NT2/D1 (cell line): ENCODE measurements around the gene FIGNL1.

Experiments used
- DNase-seq: peaks from one replicate; pipeline ENCODE4 v3.0.0-alpha.2; 2011; ENCODE audit warnings: low read depth, low spot score
- H3K27me3 ChIP-seq: 2 replicates; pipeline ENCODE4 v1.6.0; 2011; ENCODE audit warnings: mild to moderate bottlenecking; ENCODE audit not compliant: insufficient read length, insufficient read depth
- H3K36me3 ChIP-seq: 2 replicates; pipeline ENCODE4 v1.6.1; 2011; ENCODE audit warnings: mild to moderate bottlenecking, low read length, mixed read lengths; ENCODE audit not compliant: insufficient read depth, insufficient read length
- H3K4me1 ChIP-seq: 2 replicates; pipeline ENCODE4 v1.5.1; 2011; ENCODE audit not compliant: insufficient read depth, insufficient read length
- H3K4me3 ChIP-seq: 2 replicates; pipeline ENCODE4 v1.5.1; 2011; ENCODE audit warnings: low read depth; ENCODE audit not compliant: insufficient read length
- H3K9ac ChIP-seq: 2 replicates; pipeline ENCODE4 v1.6.0; 2011; ENCODE audit warnings: low read depth; ENCODE audit not compliant: insufficient read length
- H3K9me3 ChIP-seq: 2 replicates; pipeline ENCODE4 v1.5.1; 2011; ENCODE audit warnings: mild to moderate bottlenecking, low read length; ENCODE audit not compliant: insufficient read depth
- SUZ12 ChIP-seq: IDR thresholded peaks from 2 replicates; pipeline ENCODE4 v1.6.1; 2011; ENCODE audit not compliant: insufficient read length, insufficient read depth; ENCODE audit errors: extremely low read depth
- YY1 ChIP-seq: IDR thresholded peaks from 2 replicates; pipeline ENCODE4 v1.6.1; 2011; ENCODE audit not compliant: insufficient read length, insufficient read depth
- ZNF274 ChIP-seq: IDR thresholded peaks from 2 replicates; pipeline ENCODE4 v1.6.1; 2011; ENCODE audit warnings: mild to moderate bottlenecking, low read depth, low read length

Gene FIGNL1

DNA sequence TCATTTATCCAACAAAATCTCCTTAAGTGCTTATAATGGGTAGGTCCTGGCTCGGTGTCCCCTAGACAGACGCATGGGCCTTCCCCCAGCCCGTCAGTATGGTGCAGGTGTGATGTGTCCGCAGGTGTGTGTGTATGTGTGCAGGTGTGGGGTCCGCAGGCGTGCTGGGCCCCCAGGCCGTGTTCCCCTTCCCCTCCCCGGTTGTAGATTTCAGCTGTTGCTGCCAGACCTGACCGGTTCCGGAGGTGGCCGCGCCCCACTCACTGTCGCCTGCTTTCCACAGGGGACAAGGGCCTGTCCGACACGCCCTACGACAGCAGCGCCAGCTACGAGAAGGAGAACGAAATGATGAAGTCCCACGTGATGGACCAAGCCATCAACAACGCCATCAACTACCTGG, 50.5 kb downstream of the FIGNL1 start:
- H3K9ac ChIP-seq: no peak overlapping the region
- TF ChIP-seq ZNF274 (no peak), SUZ12 (no peak), YY1 (no peak)

DNA sequence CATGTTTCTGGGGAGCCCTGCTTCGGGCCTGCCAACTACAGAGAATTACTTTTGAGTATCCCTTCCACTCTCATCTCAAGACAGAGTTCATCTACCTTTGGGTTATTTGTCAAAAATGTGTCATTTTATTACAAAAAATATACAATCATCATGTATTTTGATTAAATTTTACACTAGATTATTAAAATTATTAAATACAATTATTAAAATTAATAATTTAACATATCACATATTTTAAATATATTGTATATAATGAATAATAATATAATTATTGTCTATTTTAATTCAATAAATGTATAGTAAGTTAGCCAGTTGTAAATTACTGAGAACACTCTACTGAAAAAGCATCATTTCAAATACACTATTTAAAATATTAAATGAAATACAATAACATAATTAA, 50.9 kb downstream of the FIGNL1 start:
- H3K4me1 ChIP-seq: no peaks in the 10 kb centered on the region
- no peak overlapping the region for H3K4me3 ChIP-seq

More for the DNA sequence above, 50.5 kb downstream of the FIGNL1 start:
- DNase-seq: no peak
- Histone ChIP-seq H3K4me1 (no peaks in the 10 kb centered on the region), H3K4me3 (no peak overlapping the region), H3K36me3 (no peaks in the 10 kb centered on the region), H3K9me3 (no peaks in the 10 kb centered on the region), H3K27me3 (no peaks in the 10 kb centered on the region)

DNA sequence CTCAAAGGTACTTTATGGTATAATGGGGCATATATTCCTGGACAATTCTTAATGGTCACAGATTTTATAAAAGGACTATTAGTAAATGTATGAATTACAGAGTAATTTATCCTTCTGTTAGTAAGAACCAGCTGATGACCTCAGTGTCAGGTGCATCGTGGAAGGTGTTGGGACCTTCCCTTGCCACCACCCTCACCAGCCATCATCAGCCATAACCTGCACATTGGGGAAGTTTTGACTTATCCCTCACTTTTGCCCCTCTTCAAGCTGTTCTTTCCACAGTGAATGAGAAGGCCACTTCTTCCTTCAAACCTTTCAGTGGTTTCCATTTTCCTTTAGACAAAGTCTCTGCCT, 52.2 kb downstream of the FIGNL1 start:
- no peaks in the 10 kb centered on the region for H3K36me3 ChIP-seq
- no peaks in the 10 kb centered on the region for H3K4me1 ChIP-seq
- no peaks in the 10 kb centered on the region for H3K9me3 ChIP-seq
- TF ChIP-seq YY1: no peak
- TF ChIP-seq SUZ12: no peak
- TF ChIP-seq ZNF274: no peak
- H3K9ac ChIP-seq: no peak overlapping the region
- no peak for DNase-seq
- no peaks in the 10 kb centered on the region for H3K27me3 ChIP-seq
- no peak overlapping the region for H3K4me3 ChIP-seq

More for the DNA sequence above, 50.9 kb downstream of the FIGNL1 start:
- Histone ChIP-seq H3K27me3 (no peaks in the 10 kb centered on the region), H3K9ac (no peak overlapping the region), H3K9me3 (no peaks in the 10 kb centered on the region), H3K36me3 (no peaks in the 10 kb centered on the region)
- no peak for TF ChIP-seq ZNF274
- no peak for TF ChIP-seq SUZ12
- no peak for TF ChIP-seq YY1
- no peak for DNase-seq

DNA sequence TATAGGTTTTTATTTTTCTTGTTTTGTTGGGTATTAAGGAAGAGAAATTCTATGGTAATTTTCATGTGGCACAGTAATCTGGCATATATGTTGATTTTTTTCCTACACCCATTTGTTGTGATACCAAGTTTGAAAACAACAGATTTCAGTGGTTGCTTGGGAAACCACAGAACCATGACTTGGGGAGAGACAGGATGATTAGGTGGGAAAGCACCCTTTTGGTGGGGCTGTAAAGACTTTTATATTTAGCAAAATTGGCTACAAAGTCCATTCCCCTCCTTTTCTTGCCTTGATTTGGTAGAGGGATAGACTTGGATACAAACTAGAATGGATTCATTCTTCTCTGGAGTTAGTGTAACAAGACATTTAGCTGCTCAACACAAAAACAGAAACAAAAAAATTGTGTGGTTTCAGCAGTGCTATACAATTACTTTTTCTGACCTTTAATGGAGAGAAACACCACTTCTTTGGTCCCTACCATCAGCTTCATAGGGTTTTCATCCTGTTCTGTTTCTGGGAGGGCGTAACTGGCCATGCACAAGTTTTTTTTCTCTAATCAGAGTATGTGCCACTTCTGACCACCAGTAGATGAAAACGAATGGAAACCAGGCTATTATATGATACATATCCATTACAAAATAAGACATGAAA, 52.7 kb downstream of the FIGNL1 start:
- Histone ChIP-seq H3K9me3 (no peaks in the 10 kb centered on the region), H3K36me3 (no peaks in the 10 kb centered on the region), H3K27me3 (no peaks in the 10 kb centered on the region), H3K4me1 (no peaks in the 10 kb centered on the region), H3K9ac (no peak overlapping the region), H3K4me3 (no peak overlapping the region)
- no peak for DNase-seq
- TF ChIP-seq SUZ12 (no peak), YY1 (no peak), ZNF274 (no peak)

DNA sequence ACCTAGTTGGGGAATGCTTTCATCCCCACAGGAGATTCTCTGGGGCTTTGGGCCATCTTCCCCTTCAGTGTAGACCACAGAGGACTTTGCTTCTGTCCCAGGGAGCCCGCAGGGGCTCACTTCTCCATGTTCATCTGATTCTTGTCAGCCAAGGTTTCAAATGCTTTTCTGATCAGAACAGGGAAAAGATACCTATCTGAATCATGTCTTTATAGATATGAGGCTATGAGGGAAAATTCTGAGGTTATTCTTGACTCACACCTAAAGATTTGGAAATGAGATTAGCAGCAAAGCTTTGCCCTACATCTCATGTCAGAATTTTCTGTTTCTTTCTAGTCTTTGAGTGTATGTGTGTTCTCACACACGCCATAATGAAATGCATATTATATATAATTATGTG, 53.3 kb downstream of the FIGNL1 start:
- no peak overlapping the region for H3K9ac ChIP-seq
- DNase-seq: no peak
- no peaks in the 10 kb centered on the region for H3K36me3 ChIP-seq
- TF ChIP-seq YY1: no peak
- no peak for TF ChIP-seq ZNF274
- no peak for TF ChIP-seq SUZ12
- no peaks in the 10 kb centered on the region for H3K9me3 ChIP-seq
- H3K4me1 ChIP-seq: no peaks in the 10 kb centered on the region
- H3K27me3 ChIP-seq: no peaks in the 10 kb centered on the region
- H3K4me3 ChIP-seq: no peak overlapping the region

DNA sequence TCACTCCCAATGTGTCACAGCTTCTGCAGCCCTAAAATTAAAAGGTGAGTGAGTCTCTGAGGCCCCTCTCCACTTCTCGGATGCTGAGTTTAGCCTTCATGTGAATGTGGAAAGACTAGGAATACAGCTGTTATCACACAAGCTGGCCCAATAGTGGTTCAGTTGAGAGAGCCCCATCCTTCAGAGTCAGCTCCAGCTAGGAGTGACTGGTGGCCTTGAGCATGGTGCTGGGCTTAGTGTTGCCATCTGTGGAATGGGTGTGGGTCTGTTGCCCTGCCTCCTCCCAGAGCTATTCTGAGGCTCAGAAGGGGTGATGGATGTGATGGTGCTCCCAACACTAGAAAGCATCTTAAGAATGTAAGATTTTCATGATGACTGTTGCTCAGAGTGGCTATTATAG, 55.8 kb downstream of the FIGNL1 start:
- H3K36me3 ChIP-seq: no peaks in the 10 kb centered on the region
- no peaks in the 10 kb centered on the region for H3K27me3 ChIP-seq
- no peak for DNase-seq
- H3K9me3 ChIP-seq: no peaks in the 10 kb centered on the region
- H3K4me1 ChIP-seq: no peaks in the 10 kb centered on the region
- H3K9ac ChIP-seq: no peak overlapping the region
- no peak overlapping the region for H3K4me3 ChIP-seq
- TF ChIP-seq SUZ12 (no peak), YY1 (no peak), ZNF274 (no peak)
